Measurements from ENCODE around the gene PCSK2. TPM values are rescaled to one million over a fixed set of nuclear protein-coding genes. Genes with fewer than 3 reads are reported as not detected.

The PCSK2 gene

GRCh38 chr20:17530716-17531664 lies 304.1 kb downstream of the PCSK2 start, which contains the start of gene BFSP1:
Gene BFSP1 (minus strand): TSS chr20:17531379. CDS start chr20:17531329, 50 bp downstream.
- Histone ChIP-seq H3K4me2 (ENCODE audit: low read length) (peak within 1 kb of the TSS; percentile 86), H3K4me1 (ENCODE audit: control insufficient read depth, insufficient read depth, low read length) (peaks cover 20% of the 10 kb centered on the region), H3K9ac (ENCODE audit: low read depth, low read length) (peak within 1 kb of the TSS; percentile 75), H3K4me3 (ENCODE audit: low read length) (peak within 1 kb of the TSS; percentile 74), H3K27me3 (ENCODE audit: control insufficient read depth, insufficient read depth, low read length) (peaks cover 4% of the 10 kb centered on the region), H3K36me3 (ENCODE audit: insufficient read depth, low read length) (no peaks in the 10 kb centered on the region), H3K9me3 (replicated peaks; ENCODE audit: low read length) (no peaks in the 10 kb centered on the region)

- H3K4me2 ChIP-seq (ENCODE audit: low read length) = peak overlapping the region; percentile 86
- peak overlapping the region; percentile 75 for H3K9ac ChIP-seq (ENCODE audit: low read depth, low read length)
- H3K9me3 ChIP-seq (replicated peaks; ENCODE audit: low read length) = no peaks in the 10 kb centered on the region
- H3K4me1 ChIP-seq (ENCODE audit: control insufficient read depth, insufficient read depth, low read length) = peaks cover 20% of the 10 kb centered on the region
- H3K27me3 ChIP-seq (ENCODE audit: control insufficient read depth, insufficient read depth, low read length) = peaks cover 4% of the 10 kb centered on the region
- H3K36me3 ChIP-seq (ENCODE audit: insufficient read depth, low read length) = no peaks in the 10 kb centered on the region
- peak overlapping the region; percentile 74 for H3K4me3 ChIP-seq (ENCODE audit: low read length)
Measured at GRCh38 chr20:17531665-17532025, 304.8 kb downstream of the PCSK2 start.

GRCh38 chr20:17533396-17533795 lies 306.6 kb downstream of the PCSK2 start:
- Histone ChIP-seq H3K4me3 (ENCODE audit: low read length) (no peak overlapping the region), H3K9ac (ENCODE audit: low read depth, low read length) (no peak overlapping the region), H3K9me3 (replicated peaks; ENCODE audit: low read length) (no peaks in the 10 kb centered on the region), H3K4me2 (ENCODE audit: low read length) (no peak overlapping the region), H3K27me3 (ENCODE audit: control insufficient read depth, insufficient read depth, low read length) (peaks cover 4% of the 10 kb centered on the region), H3K4me1 (ENCODE audit: control insufficient read depth, insufficient read depth, low read length) (peaks cover 20% of the 10 kb centered on the region), H3K36me3 (ENCODE audit: insufficient read depth, low read length) (no peaks in the 10 kb centered on the region)

- H3K4me2 ChIP-seq (ENCODE audit: low read length) = no peak overlapping the region
- no peaks in the 10 kb centered on the region for H3K9me3 ChIP-seq (replicated peaks; ENCODE audit: low read length)
- peaks cover 4% of the 10 kb centered on the region for H3K27me3 ChIP-seq (ENCODE audit: control insufficient read depth, insufficient read depth, low read length)
- no peak overlapping the region for H3K9ac ChIP-seq (ENCODE audit: low read depth, low read length)
- no peaks in the 10 kb centered on the region for H3K36me3 ChIP-seq (ENCODE audit: insufficient read depth, low read length)
- peaks cover 20% of the 10 kb centered on the region for H3K4me1 ChIP-seq (ENCODE audit: control insufficient read depth, insufficient read depth, low read length)
- no peak overlapping the region for H3K4me3 ChIP-seq (ENCODE audit: low read length)
Measured at GRCh38 chr20:17534077-17534476, 307.2 kb downstream of the PCSK2 start.

Small RNAs within 50 kb of the gene (small RNA-seq; reads per million reads assigned to genes)
- gene AL359511.1 = not detected
- not detected for gene RNU1-131P
- gene RNU6-27P = 0.42 reads per million
